ENCODE measurements around the gene POP4.

Gene POP4

GRCh38 chr19:29577649-29577963, 28.5 kb upstream of the POP4 start:
- no peak for DNase-seq

- DNase-seq, result no peak
Measured at GRCh38 chr19:29578349-29578748, 27.7 kb upstream of the POP4 start.

GRCh38 chr19:29579308-29579910, 26.7 kb upstream of the POP4 start:
- no peak for DNase-seq

GRCh38 chr19:29581398-29581797, 24.7 kb upstream of the POP4 start:
- DNase-seq, result no peak

GRCh38 chr19:29583196-29583999, 22.7 kb upstream of the POP4 start:
- DNase-seq, result no peak

GRCh38 chr19:29586401-29586800, 19.7 kb upstream of the POP4 start:
- DNase-seq, result no peak

- no peak for DNase-seq
Measured at GRCh38 chr19:29587059-29587458, 19.0 kb upstream of the POP4 start.

GRCh38 chr19:29587518-29587986, 18.5 kb upstream of the POP4 start:
- peak; percentile 24 for DNase-seq

- no peak for DNase-seq
Measured at GRCh38 chr19:29588095-29588494, 18.0 kb upstream of the POP4 start.

GRCh38 chr19:29590278-29590677, 15.8 kb upstream of the POP4 start:
- no peak for DNase-seq

- DNase-seq, result no peak
Measured at GRCh38 chr19:29591670-29592069, 14.4 kb upstream of the POP4 start.

- DNase-seq, result no peak
Measured at GRCh38 chr19:29593869-29594268, 12.2 kb upstream of the POP4 start.

GRCh38 chr19:29596080-29596727, 9.9 kb upstream of the POP4 start:
- DNase-seq, result no peak

- DNase-seq, result no peak
Measured at GRCh38 chr19:29596885-29597525, 9.1 kb upstream of the POP4 start.

- no peak for DNase-seq
Measured at GRCh38 chr19:29598036-29598435, 8.0 kb upstream of the POP4 start.

GRCh38 chr19:29598496-29598895, 7.6 kb upstream of the POP4 start:
- DNase-seq, result no peak

- no peak for DNase-seq
Measured at GRCh38 chr19:29603308-29603707, 2.8 kb upstream of the POP4 start.

GRCh38 chr19:29606420-29606747, 301 bp downstream of the POP4 start:
- DNase-seq, result no peak

GRCh38 chr19:29609636-29610035, 3.6 kb downstream of the POP4 start:
- no peak for DNase-seq

- DNase-seq, result no peak
Measured at GRCh38 chr19:29610213-29610573, 4.1 kb downstream of the POP4 start.

- peak; percentile 81 for DNase-seq
Measured at GRCh38 chr19:29610574-29611271, 4.6 kb downstream of the POP4 start.

GRCh38 chr19:29612121-29612520, 6.0 kb downstream of the POP4 start:
- no peak for DNase-seq
